ENCODE data around the gene NFIC. TPM values are rescaled to one million over a fixed set of nuclear protein-coding genes. Genes with fewer than 3 reads are reported as not detected.

NFIC gene
- total and polyA plus RNA-seq, 2 of the 4 experiments (the other 2 are of a cell fraction): 21.9 to 32.1 TPM

DNA sequence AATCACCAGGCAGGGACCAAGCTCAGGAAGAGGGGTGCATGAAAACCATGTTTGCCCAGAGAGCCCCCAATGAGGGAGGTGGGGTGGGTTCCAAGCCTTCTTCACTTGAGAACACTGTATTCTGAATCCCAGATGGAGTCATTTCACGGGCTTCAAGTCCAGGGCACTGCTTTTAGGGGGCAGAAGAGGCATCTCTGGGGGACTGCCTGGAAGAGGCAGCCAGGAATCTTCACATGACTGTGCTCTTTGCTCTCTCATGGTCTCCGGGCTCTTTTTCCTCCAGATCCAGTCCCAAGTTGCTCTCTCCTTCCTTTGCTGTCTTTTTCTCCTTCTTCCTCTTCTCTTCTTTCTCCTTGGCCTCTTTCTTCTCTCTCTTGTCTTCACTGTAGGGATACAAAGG lies 108.2 kb downstream of the NFIC start:
- H3K27ac ChIP-seq (ENCODE audit: insufficient read depth, low read length): no peak overlapping the region
- TF ChIP-seq ELK1 (IDR thresholded peaks at IDR 0.05; ENCODE audit: borderline replicate concordance, low read depth, low read length) (no peak), RCOR1 (IDR thresholded peaks at IDR 0.05; ENCODE audit: insufficient replicate concordance, low read length) (no peak), MAZ (IDR thresholded peaks at IDR 0.05; ENCODE audit: borderline replicate concordance, low read depth, low read length) (no peak), MXI1 (IDR thresholded peaks at IDR 0.05; ENCODE audit: borderline replicate concordance, low read depth, low read length) (no peak), BHLHE40 (IDR thresholded peaks at IDR 0.05; ENCODE audit: low read depth, low read length) (no peak), CEBPB (IDR thresholded peaks at IDR 0.05; ENCODE audit: low read depth, low read length) (no peak), POLR2A (IDR thresholded peaks at IDR 0.05; ENCODE audit: low read depth, low read length) (no peak), RFX5 (IDR thresholded peaks at IDR 0.05; ENCODE audit: low read depth, low read length) (no peak)
- H4K8ac ChIP-seq (ENCODE audit: low read depth in 2 of 2, low read length in 2 of 2): no peak overlapping the region
- in situ Hi-C loops (cut with MboI; ENCODE audit: low sequenced_read_pairs): loop anchor here (5.0 to 25.0 kb wide), 2 partner anchors 147 to 512 kb away; no protein-coding TSS in a partner anchor
- no peak overlapping the region for H2AK5ac ChIP-seq (ENCODE audit: low read depth, low read length)
- dilution Hi-C loops (cut with HindIII; ENCODE audit: low sequenced_read_pairs, unreplicated experiment): no loop called here
- BruUV-seq (replicated peaks): no TSS peak
- H3K79me1 ChIP-seq (ENCODE audit: low read depth in 1 of 2, low read length in 2 of 2): no peaks in the 10 kb centered on the region; a peak in 1 of 4 replicates
- ATAC-seq (ENCODE audit: low read depth) (no peak), DNase-seq (no peak)
- H3K4me1 ChIP-seq (ENCODE audit: control insufficient read depth, insufficient read depth, low read length): no peaks in the 10 kb centered on the region
- H3K18ac ChIP-seq (ENCODE audit: low read depth, low read length): no peak overlapping the region
- H2AK9ac ChIP-seq (replicated peaks; ENCODE audit: low read depth, low read length, poor library complexity): no peak overlapping the region
- H3K9ac ChIP-seq (ENCODE audit: low read depth, low read length): no peak overlapping the region
- no peaks in the 10 kb centered on the region for H3K9me1 ChIP-seq (ENCODE audit: insufficient read depth, low read length)
- H3K36me3 ChIP-seq (ENCODE audit: control insufficient read depth, insufficient read depth, low read length): no peaks in the 10 kb centered on the region
- H4K91ac ChIP-seq (ENCODE audit: insufficient read depth, low read depth, low read length): no peak overlapping the region
- intact Hi-C loops (cut with micrococcal nuclease): loop anchor here (5.0 kb wide), 1 partner anchor 167 kb away; no protein-coding TSS in a partner anchor
- H2BK5ac ChIP-seq (ENCODE audit: low read depth, low read length, poor library complexity, severe bottlenecking): no peak overlapping the region
- CTCF ChIA-PET: no interaction called here
- H2AFZ ChIP-seq (replicated peaks; ENCODE audit: low read length, poor library complexity): no peak overlapping the region
- H2BK15ac ChIP-seq (ENCODE audit: low read depth, low read length): no peak overlapping the region
- no peak overlapping the region for H3K4me3 ChIP-seq (ENCODE audit: insufficient read depth, low read depth, low read length)
- H3K9me3 ChIP-seq (ENCODE audit: control insufficient read depth, insufficient read depth, low read length): no peaks in the 10 kb centered on the region; the same call in 1 of the 2 replicates
- H2BK120ac ChIP-seq (ENCODE audit: low read depth, low read length): no peak overlapping the region
- no peak overlapping the region for H3K4ac ChIP-seq (ENCODE audit: low read depth, low read length)
- peaks cover 16% of the 10 kb centered on the region for H3K27me3 ChIP-seq (ENCODE audit: control insufficient read depth, insufficient read depth, low read length)
- H3K56ac ChIP-seq (ENCODE audit: extremely low read depth, insufficient read depth, low read length): no peak overlapping the region
- no peak overlapping the region for H3K4me2 ChIP-seq (ENCODE audit: low read depth, low read length)
- peaks cover under 1% of the 10 kb centered on the region for H4K20me1 ChIP-seq (ENCODE audit: insufficient read depth, low read length)
- H3K23ac ChIP-seq (ENCODE audit: low read depth, low read length): no peak overlapping the region
- 100% methylated on average over 1 of the region's 2 CpGs; no CpG with 5 or more reads in 1 of the 2 experiments for WGBS, 2 experiments (ENCODE audit: extremely low coverage in 2 of 2, insufficient read length in 1 of 2)
- H3K14ac ChIP-seq (replicated peaks; ENCODE audit: low read depth, low read length): no peak overlapping the region
- H2BK20ac ChIP-seq (ENCODE audit: low read depth, low read length): no peak overlapping the region
- no peak overlapping the region for H4K5ac ChIP-seq (ENCODE audit: low read depth, low read length)
- POLR2A ChIA-PET (ENCODE audit: unreplicated experiment): no interaction called here
